ENCODE data around the gene HNRNPA2B1. TPM values are rescaled to one million over a fixed set of nuclear protein-coding genes. Genes with fewer than 3 reads are reported as not detected.

HNRNPA2B1 gene
- total RNA-seq, 2 donors from 2014 or later: 185 to 189 TPM

- H3K9me3 ChIP-seq: no peaks in the 10 kb centered on the region
- intact Hi-C loops (cut with DNase I): no loop called here
- H3K27me3 ChIP-seq (replicated peaks; ENCODE audit: insufficient read depth): no peaks in the 10 kb centered on the region
- no peak overlapping the region for H3K4me3 ChIP-seq
- no peak overlapping the region for H3K27ac ChIP-seq
- H3K36me3 ChIP-seq: no peaks in the 10 kb centered on the region
- no peak for DNase-seq (ENCODE audit: low spot score)
- no peaks in the 10 kb centered on the region for H3K4me1 ChIP-seq (replicated peaks)
- 86% methylated on average over 5 of the region's 5 CpGs for WGBS
- TF ChIP-seq POLR2AphosphoS5 (IDR thresholded peaks at IDR 0.05): no peak
- TF ChIP-seq CTCF (IDR thresholded peaks at IDR 0.05): no peak
- no peak for TF ChIP-seq POLR2A (IDR thresholded peaks at IDR 0.05)
These were observed 13.4 kb upstream of the HNRNPA2B1 start for GRCh38 chr7:26213807-26214515.

DNA sequence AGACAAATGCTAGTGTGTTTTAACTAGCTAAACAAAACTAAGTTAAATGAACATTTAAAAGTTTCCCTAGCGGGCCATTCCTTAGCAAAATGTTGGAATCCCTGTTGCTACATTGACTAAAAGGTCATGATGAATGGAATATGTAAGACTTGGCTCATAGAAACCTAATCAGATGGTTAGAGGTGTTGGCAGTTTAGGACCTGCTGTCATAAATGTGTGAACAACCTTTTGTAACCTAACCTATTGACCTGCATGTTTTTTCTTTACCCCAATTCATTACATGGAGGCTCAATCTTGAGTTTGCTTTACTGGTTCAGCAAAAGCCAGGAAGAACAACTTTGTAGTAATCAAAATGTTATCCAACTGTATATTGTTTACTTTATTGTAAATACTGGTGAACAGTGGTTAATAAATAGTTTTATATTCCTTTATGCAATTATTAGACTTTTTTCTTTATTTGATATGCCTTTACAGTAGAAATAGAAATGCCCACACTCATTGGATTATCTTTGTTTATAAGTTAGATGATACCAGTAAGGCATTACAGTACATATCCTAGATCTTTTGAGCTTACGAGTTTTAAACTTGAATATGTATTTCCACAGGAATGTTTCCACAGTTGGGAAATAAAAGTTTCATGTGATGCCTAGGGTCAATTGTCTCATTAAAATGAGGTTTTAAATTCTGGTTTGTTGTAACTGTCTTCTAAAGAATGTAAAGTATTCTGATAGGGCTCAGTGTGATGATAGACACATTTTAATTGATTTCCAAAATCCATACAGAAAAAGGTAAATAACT is 12.6 kb upstream of the HNRNPA2B1 start:
- intact Hi-C loops (cut with DNase I): no loop called here
- no peaks in the 10 kb centered on the region for H3K36me3 ChIP-seq

GRCh38 chr7:26208040-26208439 is 7.5 kb upstream of the HNRNPA2B1 start:
- Histone ChIP-seq H3K27me3 (replicated peaks; ENCODE audit: insufficient read depth) (no peaks in the 10 kb centered on the region), H3K27ac (no peak overlapping the region), H3K9me3 (no peaks in the 10 kb centered on the region), H3K4me1 (replicated peaks) (peaks cover 5% of the 10 kb centered on the region), H3K4me3 (no peak overlapping the region), H3K36me3 (no peaks in the 10 kb centered on the region)
- no peak for DNase-seq (ENCODE audit: low spot score)
- intact Hi-C loops (cut with DNase I): no loop called here
- 75% methylated on average over 5 of the region's 5 CpGs for WGBS
- no peak for TF ChIP-seq POLR2AphosphoS5 (IDR thresholded peaks at IDR 0.05)
- TF ChIP-seq POLR2A (IDR thresholded peaks at IDR 0.05): no peak
- TF ChIP-seq CTCF (IDR thresholded peaks at IDR 0.05): no peak

More for the DNA sequence above, 12.6 kb upstream of the HNRNPA2B1 start:
- Histone ChIP-seq H3K9me3 (no peaks in the 10 kb centered on the region), H3K4me3 (no peak overlapping the region), H3K27me3 (replicated peaks; ENCODE audit: insufficient read depth) (no peaks in the 10 kb centered on the region), H3K27ac (no peak overlapping the region), H3K4me1 (replicated peaks) (no peaks in the 10 kb centered on the region)
- WGBS: 88% methylated on average over 2 of the region's 2 CpGs
- no peak for TF ChIP-seq POLR2A (IDR thresholded peaks at IDR 0.05)
- TF ChIP-seq CTCF (IDR thresholded peaks at IDR 0.05): no peak
- no peak for TF ChIP-seq POLR2AphosphoS5 (IDR thresholded peaks at IDR 0.05)
- no peak for DNase-seq (ENCODE audit: low spot score)

DNA sequence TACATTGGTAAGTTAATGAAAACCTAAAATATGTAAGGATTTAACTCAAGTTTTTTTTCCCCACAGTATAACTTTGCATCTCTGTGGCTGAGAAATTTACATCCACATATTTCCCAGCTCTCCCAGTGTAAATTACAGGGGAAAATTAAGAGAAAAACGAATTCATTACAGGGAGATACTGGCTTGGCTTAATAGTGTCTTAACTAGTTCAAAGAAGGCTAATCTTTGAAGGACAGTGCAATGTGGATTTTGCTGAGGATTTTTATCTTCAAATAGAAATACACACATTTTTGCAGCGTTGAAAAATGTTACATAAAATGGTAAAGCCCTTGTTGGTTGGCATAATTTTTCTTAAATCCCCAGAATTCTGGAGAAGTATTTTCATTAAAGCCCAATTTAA is 2.5 kb upstream of the HNRNPA2B1 start:
- intact Hi-C loops (cut with DNase I): loop anchor here (5.0 kb wide), 2 partner anchors 949 to 964 kb away; partner anchors contain the start of genes HOXA3 and HOXA9
- TF ChIP-seq POLR2A (IDR thresholded peaks at IDR 0.05) (no peak), CTCF (IDR thresholded peaks at IDR 0.05) (no peak), POLR2AphosphoS5 (IDR thresholded peaks at IDR 0.05) (no peak)
- no peak for DNase-seq (ENCODE audit: low spot score)
- Histone ChIP-seq H3K27ac (peak overlapping the region; percentile 100), H3K36me3 (no peaks in the 10 kb centered on the region), H3K27me3 (replicated peaks; ENCODE audit: insufficient read depth) (no peaks in the 10 kb centered on the region), H3K9me3 (no peaks in the 10 kb centered on the region), H3K4me1 (replicated peaks) (peaks cover 5% of the 10 kb centered on the region), H3K4me3 (peak overlapping the region; percentile 93 to 99)
- 9% methylated on average over 2 of the region's 2 CpGs for WGBS

Measured in prostate gland (tissue), 2 donors.